ENCODE data around the gene FSTL5. TPM values are rescaled to one million over a fixed set of nuclear protein-coding genes. Genes with fewer than 3 reads are reported as not detected.

FSTL5 gene
- total and polyA plus RNA-seq, 9 of the 15 experiments (the other 6 are each of a cell fraction or from before 2014, with no cell fraction given): 0.09 to 3.1 (median 0.50) TPM; not detected in 1

DNA sequence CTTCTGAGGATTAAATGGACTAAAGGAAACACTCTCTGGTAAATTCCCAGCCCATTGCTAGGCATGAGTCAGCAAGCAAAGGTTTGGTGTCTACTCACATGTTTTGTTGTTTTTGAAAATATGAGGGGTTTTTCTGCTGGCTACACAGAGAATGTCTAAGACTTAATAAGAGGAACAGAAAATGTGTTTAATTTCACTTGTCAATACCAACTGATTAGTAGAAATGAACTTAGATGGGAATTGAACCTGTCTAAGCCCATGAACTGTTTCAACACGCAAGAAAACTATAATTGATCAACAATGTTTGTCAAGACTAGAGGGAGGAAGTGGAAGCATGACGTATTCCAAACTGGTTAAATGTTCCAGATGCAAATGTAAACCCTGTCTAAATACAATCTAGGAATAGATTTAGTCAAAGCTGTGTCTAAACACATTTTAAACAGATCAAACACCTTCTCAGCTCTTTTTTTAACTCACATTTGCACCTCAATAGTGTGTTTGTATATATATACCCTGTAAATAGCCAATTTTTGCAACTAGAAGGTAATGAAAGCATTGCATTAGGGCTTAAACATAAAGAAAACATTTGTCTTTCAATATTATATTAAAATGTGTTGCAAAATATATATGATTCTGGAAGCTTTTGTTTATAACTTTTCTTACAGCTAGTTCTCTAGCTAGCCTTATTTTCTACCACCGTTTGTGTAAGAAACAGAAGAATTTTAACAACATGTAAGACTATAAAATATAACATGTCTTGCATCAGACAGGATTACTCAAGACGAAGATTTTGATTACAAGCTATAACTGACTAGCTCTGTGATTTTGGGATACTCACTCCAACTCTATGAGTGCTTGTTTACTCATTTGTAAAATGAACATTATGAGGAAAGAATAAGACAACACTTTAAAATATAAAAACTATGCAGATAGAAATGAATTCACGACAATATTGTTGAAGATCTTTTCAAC, 607.8 kb downstream of the FSTL5 start:
- Histone ChIP-seq H3K79me2 (ENCODE audit: control insufficient read depth, insufficient read depth, low read length) (no peaks in the 10 kb centered on the region), H3K27me3 (ENCODE audit: control insufficient read depth in 2 of 2, insufficient read depth in 2 of 2, low read length in 2 of 2) (no peaks in the 10 kb centered on the region), H4K20me1 (replicated peaks; ENCODE audit: control insufficient read depth, insufficient read depth, low read length) (no peaks in the 10 kb centered on the region), H3K27ac (ENCODE audit: extremely low read depth, low read depth, low read length) (no peak overlapping the region), H3K4me1 (replicated peaks in 1 of 2; ENCODE audit: control insufficient read depth in 2 of 2, insufficient read depth in 2 of 2, low read length in 2 of 2) (no peaks in the 10 kb centered on the region), H3K9ac (ENCODE audit: insufficient read depth in 1 of 2, low read depth in 2 of 2, low read length in 2 of 2) (no peak overlapping the region), H3K9me3 (replicated peaks; ENCODE audit: control insufficient read depth, insufficient read depth, low read depth, low read length) (no peaks in the 10 kb centered on the region), H3K36me3 (ENCODE audit: control insufficient read depth, insufficient read depth, low read length) (no peaks in the 10 kb centered on the region), H3K4me3 (no peak overlapping the region), H2AFZ (ENCODE audit: low read depth, low read length) (no peak overlapping the region), H3K4me2 (ENCODE audit: insufficient read depth, low read length) (no peak overlapping the region), H3K9me1 (ENCODE audit: control insufficient read depth, insufficient read depth, low read length) (no peaks in the 10 kb centered on the region)
- DNase-seq (ENCODE audit: extremely low read depth in 1 of 4, low spot score in 3 of 4) (no peak), FAIRE-seq (no peak), ATAC-seq (no peak)
- CTCF ChIA-PET (ENCODE audit: low intra/inter-chr PET ratio): no interaction called here
- POLR2A ChIA-PET: no interaction called here
- intact Hi-C loops (cut with micrococcal nuclease): no loop called here
- TF ChIP-seq ZNF175 (CRISPR knock-in tag; IDR thresholded peaks at IDR 0.05; ENCODE audit: low read depth) (no peak), ZNF77 (CRISPR knock-in tag; IDR thresholded peaks at IDR 0.05) (no peak), ATF1 (CRISPR knock-in tag; IDR thresholded peaks at IDR 0.05) (no peak), ATF1 (tag; IDR thresholded peaks at IDR 0.05) (no peak), XRCC4 (IDR thresholded peaks at IDR 0.05; ENCODE audit: extremely low read depth, insufficient read depth, insufficient read length) (no peak), TBL1XR1 (IDR thresholded peaks at IDR 0.05; ENCODE audit: low read length in 2 of 2) (no peak), KLF1 (tag; IDR thresholded peaks at IDR 0.05) (no peak), SP1 (CRISPR knock-in tag; IDR thresholded peaks at IDR 0.05) (no peak), ERF (CRISPR knock-in tag; IDR thresholded peaks at IDR 0.05) (no peak), NBN (IDR thresholded peaks at IDR 0.05; ENCODE audit: low read depth) (no peak), ASH1L (IDR thresholded peaks at IDR 0.05; ENCODE audit: borderline replicate concordance, low read depth, partially characterized antibody) (no peak), ZNF75A (CRISPR knock-in tag; IDR thresholded peaks at IDR 0.05) (no peak), ZNF24 (IDR thresholded peaks at IDR 0.05) (no peak), PHB2 (IDR thresholded peaks at IDR 0.05; ENCODE audit: low read depth) (no peak), EHMT2 (IDR thresholded peaks at IDR 0.05) (no peak), ZNF174 (CRISPR knock-in tag; IDR thresholded peaks at IDR 0.05) (no peak)
- TF ChIP-seq, protein P1, sequence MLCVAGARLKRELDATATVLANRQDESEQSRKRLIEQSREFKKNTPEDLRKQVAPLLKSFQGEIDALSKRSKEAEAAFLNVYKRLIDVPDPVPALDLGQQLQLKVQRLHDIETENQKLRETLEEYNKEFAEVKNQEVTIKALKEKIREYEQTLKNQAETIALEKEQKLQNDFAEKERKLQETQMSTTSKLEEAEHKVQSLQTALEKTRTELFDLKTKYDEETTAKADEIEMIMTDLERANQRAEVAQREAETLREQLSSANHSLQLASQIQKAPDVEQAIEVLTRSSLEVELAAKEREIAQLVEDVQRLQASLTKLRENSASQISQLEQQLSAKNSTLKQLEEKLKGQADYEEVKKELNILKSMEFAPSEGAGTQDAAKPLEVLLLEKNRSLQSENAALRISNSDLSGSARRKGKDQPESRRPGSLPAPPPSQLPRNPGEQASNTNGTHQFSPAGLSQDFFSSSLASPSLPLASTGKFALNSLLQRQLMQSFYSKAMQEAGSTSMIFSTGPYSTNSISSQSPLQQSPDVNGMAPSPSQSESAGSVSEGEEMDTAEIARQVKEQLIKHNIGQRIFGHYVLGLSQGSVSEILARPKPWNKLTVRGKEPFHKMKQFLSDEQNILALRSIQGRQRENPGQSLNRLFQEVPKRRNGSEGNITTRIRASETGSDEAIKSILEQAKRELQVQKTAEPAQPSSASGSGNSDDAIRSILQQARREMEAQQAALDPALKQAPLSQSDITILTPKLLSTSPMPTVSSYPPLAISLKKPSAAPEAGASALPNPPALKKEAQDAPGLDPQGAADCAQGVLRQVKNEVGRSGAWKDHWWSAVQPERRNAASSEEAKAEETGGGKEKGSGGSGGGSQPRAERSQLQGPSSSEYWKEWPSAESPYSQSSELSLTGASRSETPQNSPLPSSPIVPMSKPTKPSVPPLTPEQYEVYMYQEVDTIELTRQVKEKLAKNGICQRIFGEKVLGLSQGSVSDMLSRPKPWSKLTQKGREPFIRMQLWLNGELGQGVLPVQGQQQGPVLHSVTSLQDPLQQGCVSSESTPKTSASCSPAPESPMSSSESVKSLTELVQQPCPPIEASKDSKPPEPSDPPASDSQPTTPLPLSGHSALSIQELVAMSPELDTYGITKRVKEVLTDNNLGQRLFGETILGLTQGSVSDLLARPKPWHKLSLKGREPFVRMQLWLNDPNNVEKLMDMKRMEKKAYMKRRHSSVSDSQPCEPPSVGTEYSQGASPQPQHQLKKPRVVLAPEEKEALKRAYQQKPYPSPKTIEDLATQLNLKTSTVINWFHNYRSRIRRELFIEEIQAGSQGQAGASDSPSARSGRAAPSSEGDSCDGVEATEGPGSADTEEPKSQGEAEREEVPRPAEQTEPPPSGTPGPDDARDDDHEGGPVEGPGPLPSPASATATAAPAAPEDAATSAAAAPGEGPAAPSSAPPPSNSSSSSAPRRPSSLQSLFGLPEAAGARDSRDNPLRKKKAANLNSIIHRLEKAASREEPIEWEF (CRISPR knock-in tag; IDR thresholded peaks at IDR 0.05): no peak
- TF ChIP-seq, protein P2, sequence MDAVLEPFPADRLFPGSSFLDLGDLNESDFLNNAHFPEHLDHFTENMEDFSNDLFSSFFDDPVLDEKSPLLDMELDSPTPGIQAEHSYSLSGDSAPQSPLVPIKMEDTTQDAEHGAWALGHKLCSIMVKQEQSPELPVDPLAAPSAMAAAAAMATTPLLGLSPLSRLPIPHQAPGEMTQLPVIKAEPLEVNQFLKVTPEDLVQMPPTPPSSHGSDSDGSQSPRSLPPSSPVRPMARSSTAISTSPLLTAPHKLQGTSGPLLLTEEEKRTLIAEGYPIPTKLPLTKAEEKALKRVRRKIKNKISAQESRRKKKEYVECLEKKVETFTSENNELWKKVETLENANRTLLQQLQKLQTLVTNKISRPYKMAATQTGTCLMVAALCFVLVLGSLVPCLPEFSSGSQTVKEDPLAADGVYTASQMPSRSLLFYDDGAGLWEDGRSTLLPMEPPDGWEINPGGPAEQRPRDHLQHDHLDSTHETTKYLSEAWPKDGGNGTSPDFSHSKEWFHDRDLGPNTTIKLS (IDR thresholded peaks at IDR 0.05; ENCODE audit: borderline replicate concordance, low read depth): no peak
- 0% methylated on average over 4 of the region's 5 CpGs for WGBS (ENCODE audit: insufficient coverage, low coverage, missing lambda C conversion rate)
- in situ Hi-C loops (cut with MboI): no loop called here
- no TSS peak for BruUV-seq (replicated peaks)
